Measurements from ENCODE around the gene IL11RA.

IL11RA gene

GRCh38 chr9:34651876-34652601 lies at the start of gene IL11RA:
Gene IL11RA, plus strand, starts transcription at chr9:34652185. Its CDS starts 3,033 bp downstream, at chr9:34655218.
- POLR2A ChIA-PET: no interaction called here
- no peak for DNase-seq (ENCODE audit: extremely low spot score)
- CTCF ChIA-PET: interaction anchor here (1.1 to 2.6 kb wide), 3 partner anchors 13 to 18 kb away, joined by 4 to 14 read pairs (median 4); partner anchors contain the start of gene SIGMAR1

GRCh38 chr9:34603610-34604231 lies 48.3 kb upstream of the IL11RA start:
- peak; percentile 91 for TF ChIP-seq CTCF (IDR thresholded peaks at IDR 0.05; ENCODE audit: control extremely low read depth, extremely low read depth, low read depth, missing control alignments)
- peak; percentile 83 for DNase-seq (ENCODE audit: extremely low spot score)
- ChIA-PET POLR2A (no interaction called here), CTCF (interaction anchor here (0.6 to 17.0 kb wide), 40 partner anchors 9 to 980 kb away, joined by 3 to 328 read pairs (median 5); partner anchors contain the start of genes ARID3C, DCTN3, GALT and RPP25L)

More at GRCh38 chr9:34651876-34652601, at the start of gene IL11RA:
- no peak for TF ChIP-seq CTCF (IDR thresholded peaks at IDR 0.05; ENCODE audit: control extremely low read depth, extremely low read depth, low read depth, missing control alignments)

GRCh38 chr9:34606190-34606589 lies 45.8 kb upstream of the IL11RA start:
- TF ChIP-seq CTCF (IDR thresholded peaks at IDR 0.05; ENCODE audit: control extremely low read depth, extremely low read depth, low read depth, missing control alignments): no peak
- CTCF ChIA-PET: interaction anchor here (1.1 to 17.0 kb wide), 9 partner anchors 9 to 202 kb away, joined by 3 to 328 read pairs (median 4); partner anchors contain the start of genes ARID3C, DCTN3, GALT and SIGMAR1
- POLR2A ChIA-PET: no interaction called here

GRCh38 chr9:34606905-34607304 lies 45.1 kb upstream of the IL11RA start:
- ChIA-PET POLR2A (no interaction called here), CTCF (interaction anchor here (1.1 to 17.0 kb wide), 4 partner anchors 10 to 59 kb away, joined by 4 to 328 read pairs (median 26); partner anchors contain the start of genes ARID3C and SIGMAR1)
- no peak for TF ChIP-seq CTCF (IDR thresholded peaks at IDR 0.05; ENCODE audit: control extremely low read depth, extremely low read depth, low read depth, missing control alignments)
- no peak for DNase-seq (ENCODE audit: extremely low spot score)

More at GRCh38 chr9:34606190-34606589, 45.8 kb upstream of the IL11RA start:
- DNase-seq (ENCODE audit: extremely low spot score): no peak

GRCh38 chr9:34607331-34607730 lies 44.7 kb upstream of the IL11RA start:
- no peak for DNase-seq (ENCODE audit: extremely low spot score)
- no peak for TF ChIP-seq CTCF (IDR thresholded peaks at IDR 0.05; ENCODE audit: control extremely low read depth, extremely low read depth, low read depth, missing control alignments)
- POLR2A ChIA-PET: no interaction called here
- CTCF ChIA-PET: interaction anchor here (1.1 to 17.0 kb wide), 4 partner anchors 10 to 59 kb away, joined by 4 to 328 read pairs (median 26); partner anchors contain the start of genes ARID3C and SIGMAR1

- TF ChIP-seq CTCF (IDR thresholded peaks at IDR 0.05; ENCODE audit: control extremely low read depth, extremely low read depth, low read depth, missing control alignments): no peak
- CTCF ChIA-PET: interaction anchor here (0.7 to 17.0 kb wide), 7 partner anchors 8 to 231 kb away, joined by 3 to 328 read pairs (median 7); partner anchors contain the start of genes ARID3C, GALT and SIGMAR1
- POLR2A ChIA-PET: no interaction called here
- no peak for DNase-seq (ENCODE audit: extremely low spot score)
Measured at GRCh38 chr9:34610434-34611206, 41.4 kb upstream of the IL11RA start.
